ENCODE data around the gene ZDHHC9.

Gene ZDHHC9

DNA sequence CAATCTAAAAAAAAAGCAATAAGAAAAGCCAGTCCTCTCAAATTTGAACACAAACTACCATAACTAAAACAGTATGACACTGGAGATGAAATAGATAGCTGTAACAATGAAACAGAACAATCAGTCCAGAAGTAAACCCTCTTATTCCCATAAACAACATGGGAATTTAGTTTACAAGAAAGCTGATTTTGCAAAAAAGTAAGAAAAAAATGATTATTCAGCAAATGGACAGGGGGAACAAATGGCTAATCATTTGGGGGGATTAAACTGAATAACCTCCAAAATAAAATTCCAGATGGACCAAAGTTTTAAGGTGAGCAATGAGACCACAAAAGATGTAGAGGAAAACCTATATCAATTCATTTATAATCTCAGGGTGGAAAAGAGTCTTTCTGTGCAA, 80.0 kb downstream of the ZDHHC9 start:
- H3K4me2 ChIP-seq (ENCODE audit: low read length) = no peak overlapping the region
- H3K4me1 ChIP-seq = peaks cover 4% of the 10 kb centered on the region
- no peaks in the 10 kb centered on the region for H3K79me2 ChIP-seq
- H3K27ac ChIP-seq = no peak overlapping the region
- H3K27me3 ChIP-seq (ENCODE audit: control insufficient read depth, insufficient read depth, low read length) = no peaks in the 10 kb centered on the region
- no peak overlapping the region for H3K4me3 ChIP-seq (ENCODE audit: low read depth, low read length)
- TF ChIP-seq, protein P1, sequence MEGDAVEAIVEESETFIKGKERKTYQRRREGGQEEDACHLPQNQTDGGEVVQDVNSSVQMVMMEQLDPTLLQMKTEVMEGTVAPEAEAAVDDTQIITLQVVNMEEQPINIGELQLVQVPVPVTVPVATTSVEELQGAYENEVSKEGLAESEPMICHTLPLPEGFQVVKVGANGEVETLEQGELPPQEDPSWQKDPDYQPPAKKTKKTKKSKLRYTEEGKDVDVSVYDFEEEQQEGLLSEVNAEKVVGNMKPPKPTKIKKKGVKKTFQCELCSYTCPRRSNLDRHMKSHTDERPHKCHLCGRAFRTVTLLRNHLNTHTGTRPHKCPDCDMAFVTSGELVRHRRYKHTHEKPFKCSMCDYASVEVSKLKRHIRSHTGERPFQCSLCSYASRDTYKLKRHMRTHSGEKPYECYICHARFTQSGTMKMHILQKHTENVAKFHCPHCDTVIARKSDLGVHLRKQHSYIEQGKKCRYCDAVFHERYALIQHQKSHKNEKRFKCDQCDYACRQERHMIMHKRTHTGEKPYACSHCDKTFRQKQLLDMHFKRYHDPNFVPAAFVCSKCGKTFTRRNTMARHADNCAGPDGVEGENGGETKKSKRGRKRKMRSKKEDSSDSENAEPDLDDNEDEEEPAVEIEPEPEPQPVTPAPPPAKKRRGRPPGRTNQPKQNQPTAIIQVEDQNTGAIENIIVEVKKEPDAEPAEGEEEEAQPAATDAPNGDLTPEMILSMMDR (IDR thresholded peaks at IDR 0.05) = no peak
- no peak overlapping the region for H3K9ac ChIP-seq
- no peaks in the 10 kb centered on the region for H3K9me3 ChIP-seq (ENCODE audit: control insufficient read depth, low read length)
- H2AFZ ChIP-seq = no peak overlapping the region
- H3K36me3 ChIP-seq (ENCODE audit: control insufficient read depth, insufficient read depth, low read length) = no peaks in the 10 kb centered on the region

DNA sequence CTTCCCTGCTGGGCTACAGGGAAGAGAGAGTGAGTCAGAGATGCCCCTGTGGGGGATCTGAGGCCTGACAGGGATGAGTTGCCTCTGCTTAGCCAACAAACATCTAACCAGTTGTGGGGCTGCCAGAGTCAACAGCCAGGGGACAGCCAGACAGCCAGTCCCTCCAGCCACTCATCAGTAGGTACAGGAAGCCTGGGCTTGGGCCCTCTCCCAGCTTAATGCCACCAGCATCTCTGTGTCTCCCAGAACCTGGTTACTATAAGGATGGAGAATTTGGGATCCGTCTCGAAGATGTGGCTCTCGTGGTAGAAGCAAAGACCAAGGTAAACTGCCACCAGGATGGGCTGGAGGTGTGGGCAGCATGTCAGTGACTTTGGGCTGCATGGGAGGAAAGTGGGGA, 81.2 kb downstream of the ZDHHC9 start:
- Histone ChIP-seq H3K27me3 (ENCODE audit: control insufficient read depth, insufficient read depth, low read length) (no peaks in the 10 kb centered on the region), H2AFZ (no peak overlapping the region), H3K27ac (no peak overlapping the region), H3K4me3 (ENCODE audit: low read depth, low read length) (no peak overlapping the region), H3K9ac (no peak overlapping the region), H3K9me3 (ENCODE audit: control insufficient read depth, low read length) (no peaks in the 10 kb centered on the region), H3K79me2 (no peaks in the 10 kb centered on the region), H3K4me2 (ENCODE audit: low read length) (no peak overlapping the region), H3K4me1 (peaks cover 4% of the 10 kb centered on the region), H3K36me3 (ENCODE audit: control insufficient read depth, insufficient read depth, low read length) (no peaks in the 10 kb centered on the region)
- TF ChIP-seq, protein P1 (IDR thresholded peaks at IDR 0.05) = no peak

DNA sequence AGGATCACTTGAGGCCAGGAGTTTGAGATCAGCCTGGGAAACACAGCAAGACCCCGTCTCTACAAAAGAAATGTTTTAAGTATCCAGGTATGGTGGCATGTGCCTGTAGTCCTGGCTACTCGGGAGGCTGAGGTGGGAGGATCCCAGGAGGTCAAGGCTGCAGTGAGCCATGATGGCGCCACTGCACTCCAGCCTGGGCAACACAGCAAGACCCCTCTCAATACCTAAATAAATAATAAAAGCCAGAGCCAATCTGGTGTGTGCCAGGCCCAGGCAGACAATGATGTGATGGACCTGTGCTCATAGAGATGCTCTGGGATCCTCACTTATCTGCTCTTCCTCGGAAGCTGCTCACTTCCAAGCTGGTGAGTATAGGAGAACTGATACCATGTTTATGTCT, 82.1 kb downstream of the ZDHHC9 start:
- Histone ChIP-seq H3K27me3 (ENCODE audit: control insufficient read depth, insufficient read depth, low read length) (no peaks in the 10 kb centered on the region), H3K4me3 (ENCODE audit: low read depth, low read length) (no peak overlapping the region), H3K79me2 (no peaks in the 10 kb centered on the region), H3K4me2 (ENCODE audit: low read length) (no peak overlapping the region), H3K36me3 (ENCODE audit: control insufficient read depth, insufficient read depth, low read length) (no peaks in the 10 kb centered on the region), H3K9ac (no peak overlapping the region), H2AFZ (no peak overlapping the region), H3K9me3 (ENCODE audit: control insufficient read depth, low read length) (no peaks in the 10 kb centered on the region), H3K4me1 (peaks cover 4% of the 10 kb centered on the region), H3K27ac (no peak overlapping the region)
- TF ChIP-seq, protein P1 (IDR thresholded peaks at IDR 0.05) = no peak

DNA sequence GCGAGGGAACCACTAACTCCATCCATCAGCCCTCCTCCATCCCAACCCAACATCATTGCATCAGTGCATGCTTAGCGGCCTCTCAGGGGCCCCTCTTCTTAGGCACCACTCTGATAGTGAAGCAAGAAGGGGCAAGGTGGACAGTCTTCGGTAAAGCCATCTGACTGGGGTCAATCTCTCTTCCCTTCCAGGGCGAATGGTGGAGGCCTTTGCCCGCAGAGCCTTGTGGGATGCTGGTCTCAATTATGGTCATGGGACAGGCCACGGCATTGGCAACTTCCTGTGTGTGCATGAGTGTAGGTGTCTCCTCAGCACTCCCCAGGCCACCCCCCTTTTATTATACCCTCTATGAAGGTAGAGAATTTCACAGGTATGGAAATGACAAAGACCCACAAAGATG, 82.7 kb downstream of the ZDHHC9 start:
- Histone ChIP-seq H3K27me3 (ENCODE audit: control insufficient read depth, insufficient read depth, low read length) (no peaks in the 10 kb centered on the region), H3K4me1 (peaks cover 4% of the 10 kb centered on the region), H3K9me3 (ENCODE audit: control insufficient read depth, low read length) (no peaks in the 10 kb centered on the region), H3K4me3 (ENCODE audit: low read depth, low read length) (no peak overlapping the region), H3K36me3 (ENCODE audit: control insufficient read depth, insufficient read depth, low read length) (no peaks in the 10 kb centered on the region), H3K27ac (no peak overlapping the region), H3K4me2 (ENCODE audit: low read length) (no peak overlapping the region), H3K79me2 (no peaks in the 10 kb centered on the region), H3K9ac (no peak overlapping the region), H2AFZ (no peak overlapping the region)
- TF ChIP-seq, protein P1 (IDR thresholded peaks at IDR 0.05) = no peak

DNA sequence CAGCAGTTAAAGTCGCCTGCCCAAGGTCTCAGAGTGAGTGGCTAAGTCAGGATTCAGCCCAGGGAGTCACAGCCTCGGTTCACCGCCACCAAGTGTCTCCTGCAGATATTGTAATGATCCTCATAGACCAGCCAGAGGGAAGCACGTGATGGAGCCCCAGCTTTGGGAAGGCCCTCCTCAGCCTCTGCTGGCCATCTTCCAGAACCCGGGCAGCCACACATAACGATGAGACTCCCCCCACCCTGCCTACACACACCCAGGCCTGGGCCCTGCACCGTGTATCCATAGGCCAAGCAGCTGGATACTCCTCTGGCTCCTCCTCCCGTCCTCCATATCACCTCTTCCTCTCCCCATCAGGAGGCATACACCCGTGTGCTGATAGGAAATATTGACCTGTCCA, 83.5 kb downstream of the ZDHHC9 start:
- Histone ChIP-seq H3K36me3 (ENCODE audit: control insufficient read depth, insufficient read depth, low read length) (no peaks in the 10 kb centered on the region), H3K27ac (peak overlapping the region; percentile 29), H3K4me3 (ENCODE audit: low read depth, low read length) (no peak overlapping the region), H3K79me2 (no peaks in the 10 kb centered on the region), H3K4me1 (peaks cover 4% of the 10 kb centered on the region), H3K4me2 (ENCODE audit: low read length) (no peak overlapping the region), H2AFZ (peak overlapping the region; percentile 79), H3K9ac (no peak overlapping the region), H3K27me3 (ENCODE audit: control insufficient read depth, insufficient read depth, low read length) (no peaks in the 10 kb centered on the region), H3K9me3 (ENCODE audit: control insufficient read depth, low read length) (no peaks in the 10 kb centered on the region)
- TF ChIP-seq, protein P1 (IDR thresholded peaks at IDR 0.05) = no peak

Measured in parathyroid adenoma (tissue), 2 donors.